ENCODE measurements around the gene AURKA.
"Not testable (repeated sequence)": the region's sequence is repeated elsewhere in the genome, so short reads cannot be mapped to it uniquely, and the experiment has no call there.

The AURKA gene

DNA sequence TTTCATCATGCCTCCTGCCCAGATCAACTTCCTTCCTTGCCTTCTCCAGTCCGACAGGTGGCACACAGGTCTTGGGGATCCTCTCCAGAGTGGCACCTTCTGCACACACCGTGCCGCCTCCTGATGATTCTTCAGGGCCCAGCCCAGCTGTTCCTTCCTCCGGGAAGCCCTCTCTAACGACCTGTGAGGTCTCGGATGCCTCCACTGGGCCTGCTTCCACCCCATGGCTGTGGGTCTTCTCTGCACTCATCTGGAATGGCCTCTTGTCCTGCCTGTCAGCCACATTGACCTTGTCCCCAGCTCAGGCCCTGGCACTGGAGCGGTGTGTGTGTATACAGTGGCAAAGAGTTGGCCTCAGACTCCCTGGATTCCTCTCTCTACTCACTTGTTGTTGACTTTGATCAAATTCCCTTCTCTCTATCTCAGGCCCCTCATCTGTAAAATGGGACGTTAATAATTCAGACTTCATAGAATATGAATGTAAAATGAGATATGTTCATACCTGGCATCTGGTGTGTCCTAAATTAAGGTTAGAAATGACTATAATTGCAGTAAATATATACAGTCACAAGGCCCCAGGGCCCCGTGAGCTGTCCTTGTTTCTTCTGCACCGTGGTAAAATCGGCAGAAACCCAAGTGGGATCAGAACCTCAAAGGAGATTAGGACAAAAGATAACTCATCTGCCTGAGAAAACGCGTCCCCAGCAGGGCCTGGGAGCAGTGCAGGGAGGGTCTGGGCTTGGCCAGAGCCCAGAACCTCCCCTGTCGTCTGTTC lies 31.7 kb downstream of the AURKA start:
- no peak for DNase-seq (ENCODE audit: extremely low read depth in 1 of 2, low read depth in 1 of 2)

DNA sequence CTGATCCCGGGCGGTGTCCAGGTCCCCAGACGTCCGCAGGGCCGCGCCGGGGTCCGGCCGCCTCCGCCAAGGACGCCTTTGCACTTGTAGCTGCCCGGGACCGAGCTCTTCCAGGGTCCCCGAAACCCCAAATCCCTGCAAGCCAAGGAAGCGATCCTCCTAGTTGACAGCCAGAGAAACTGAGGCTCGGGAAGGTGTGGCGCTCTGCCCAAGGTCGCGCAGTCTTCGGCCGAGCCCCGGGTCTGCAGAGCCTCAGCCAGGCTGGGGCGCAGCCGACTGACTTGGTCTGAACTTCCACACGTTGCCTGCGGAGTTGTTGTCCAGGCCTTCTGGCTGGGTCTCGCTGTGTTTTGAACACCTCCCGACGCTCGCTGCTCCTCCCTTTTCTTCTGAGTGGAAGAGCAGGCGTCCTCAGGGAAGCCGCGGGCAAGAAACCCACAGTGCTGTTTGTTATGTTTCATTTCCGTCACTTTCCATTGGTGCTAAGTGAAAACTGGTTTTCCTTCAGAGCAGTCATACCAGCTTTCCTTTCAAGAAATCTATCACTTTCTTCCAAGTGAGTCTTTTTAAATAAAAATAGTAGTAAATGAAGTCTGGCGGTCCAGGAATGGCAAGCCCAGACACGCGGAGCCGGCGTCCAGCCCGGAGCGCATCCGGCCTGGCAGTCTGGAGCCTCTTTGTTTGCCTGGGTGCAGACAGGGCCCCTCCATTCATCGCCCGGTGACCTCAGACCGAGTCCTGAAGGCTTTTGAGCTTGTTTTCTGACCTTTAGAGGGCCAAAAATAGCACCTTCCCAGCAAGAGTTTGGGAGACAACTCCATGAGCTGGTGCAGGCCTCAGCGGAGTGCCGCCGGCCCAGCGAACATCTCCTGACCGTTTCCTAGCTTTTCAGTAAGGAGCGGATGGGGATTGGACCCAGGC lies 32.5 kb downstream of the AURKA start:
- no peak for DNase-seq (ENCODE audit: extremely low read depth in 1 of 2, low read depth in 1 of 2)

DNA sequence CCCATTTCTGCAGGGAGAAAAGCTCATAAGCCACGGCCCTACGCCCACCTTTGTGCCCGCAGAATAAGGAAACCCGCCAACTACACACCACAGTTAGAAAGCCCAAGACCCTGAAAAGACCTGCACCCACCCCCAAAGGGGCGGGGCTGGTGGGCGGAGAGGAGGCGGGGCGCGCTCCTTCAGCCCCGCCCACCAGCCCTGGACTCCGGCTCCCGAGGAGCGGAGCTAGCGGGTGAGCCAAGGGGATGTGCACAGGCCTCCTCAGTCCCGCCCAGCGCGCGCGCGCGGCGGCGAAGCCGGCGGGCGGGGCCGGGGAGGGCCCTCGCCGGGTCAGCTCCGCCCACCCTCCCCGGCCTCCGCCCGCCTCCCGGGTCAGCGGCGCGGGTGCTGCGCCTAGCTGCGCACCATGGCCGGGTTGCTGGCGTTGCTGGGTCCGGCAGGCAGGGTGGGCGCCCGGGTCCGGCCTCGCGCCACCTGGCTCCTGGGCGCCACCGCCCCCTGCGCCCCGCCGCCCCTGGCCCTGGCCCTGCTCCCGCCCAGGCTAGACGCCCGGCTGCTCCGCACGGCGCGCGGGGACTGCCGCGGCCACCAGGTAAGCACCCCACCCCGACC lies 33.3 kb downstream of the AURKA start, which contains the start of gene FAM210B:
Gene FAM210B (plus strand): TSS at position 375 of the 612 bp plus-strand sequence. CDS start 32 bp downstream, at position 407.
- DNase-seq (ENCODE audit: extremely low read depth in 1 of 2, low read depth in 1 of 2): peak; percentile 68 to 72

DNA sequence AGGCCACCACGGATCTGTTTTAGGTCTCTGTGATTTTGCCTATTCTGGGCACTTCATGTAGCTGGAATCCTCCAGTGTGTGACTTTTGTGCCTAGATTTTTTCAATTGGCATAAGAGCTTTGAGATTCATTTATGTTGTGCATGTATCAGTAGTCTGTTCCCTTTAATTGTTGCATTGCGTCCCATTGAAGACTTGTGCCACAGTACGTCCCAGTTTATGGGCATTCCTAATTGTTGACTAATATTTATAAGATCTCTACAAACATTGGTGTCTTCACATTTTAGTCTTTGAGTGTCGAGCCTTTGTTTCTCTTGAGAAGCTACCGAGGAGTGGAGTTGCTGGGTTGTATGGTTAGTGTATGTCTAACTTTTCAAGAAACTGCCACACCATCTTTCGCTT lies 33.9 kb downstream of the AURKA start:
- DNase-seq (ENCODE audit: extremely low read depth in 1 of 2, low read depth in 1 of 2): no peak

DNA sequence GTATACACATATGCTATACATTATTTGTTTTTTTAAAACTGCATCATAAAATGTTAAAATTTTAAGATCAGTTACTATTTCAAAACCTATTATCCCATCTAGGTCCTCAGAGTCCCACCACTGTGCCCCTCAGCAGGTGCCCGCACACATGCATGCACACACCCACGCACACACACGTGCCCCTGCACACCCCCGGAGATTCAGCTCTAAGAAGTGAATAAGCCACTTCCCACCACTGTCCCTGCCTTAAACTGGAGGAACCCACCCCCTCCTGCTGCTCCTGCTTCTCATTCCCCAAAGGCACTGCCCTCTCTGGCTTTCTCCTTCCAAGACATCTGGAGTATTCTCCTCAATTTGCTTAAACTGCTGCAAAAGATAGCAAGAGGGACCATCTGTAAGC lies 38.7 kb downstream of the AURKA start:
- no peak for DNase-seq (ENCODE audit: extremely low read depth in 1 of 2, low read depth in 1 of 2)

DNA sequence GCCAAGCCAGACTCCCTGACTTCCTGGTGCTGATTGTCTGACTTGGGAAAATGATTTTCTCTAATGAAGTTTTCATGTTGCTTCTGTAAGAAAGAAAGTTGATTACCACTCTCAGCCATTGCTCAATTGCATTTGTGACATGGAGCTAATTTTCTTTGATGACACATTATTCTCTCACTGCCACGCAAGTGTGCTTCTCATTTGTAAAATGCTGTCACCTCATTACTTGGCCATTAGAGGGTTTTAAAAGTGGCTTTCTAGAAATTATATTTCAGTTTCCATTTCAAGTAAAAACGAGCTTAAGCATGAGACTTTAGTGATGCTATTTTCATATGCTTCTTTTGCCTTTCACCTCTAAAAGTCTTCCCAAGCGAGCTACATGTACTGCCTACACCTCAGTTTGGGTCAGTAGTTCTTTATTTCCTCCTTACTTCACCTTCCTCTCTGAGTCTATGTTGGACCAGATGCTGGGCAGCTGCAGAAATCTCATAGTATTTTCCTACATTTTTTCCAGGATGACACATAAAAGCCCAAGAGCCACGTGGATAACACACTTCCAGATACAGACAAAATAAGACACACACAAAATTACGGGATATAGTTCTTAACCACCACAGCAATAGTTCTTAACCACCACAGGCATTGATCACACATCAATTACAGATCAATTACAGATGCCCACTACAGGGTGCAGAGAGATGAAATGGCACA lies 39.5 kb downstream of the AURKA start:
- DNase-seq (ENCODE audit: extremely low read depth in 1 of 2, low read depth in 1 of 2): no peak

DNA sequence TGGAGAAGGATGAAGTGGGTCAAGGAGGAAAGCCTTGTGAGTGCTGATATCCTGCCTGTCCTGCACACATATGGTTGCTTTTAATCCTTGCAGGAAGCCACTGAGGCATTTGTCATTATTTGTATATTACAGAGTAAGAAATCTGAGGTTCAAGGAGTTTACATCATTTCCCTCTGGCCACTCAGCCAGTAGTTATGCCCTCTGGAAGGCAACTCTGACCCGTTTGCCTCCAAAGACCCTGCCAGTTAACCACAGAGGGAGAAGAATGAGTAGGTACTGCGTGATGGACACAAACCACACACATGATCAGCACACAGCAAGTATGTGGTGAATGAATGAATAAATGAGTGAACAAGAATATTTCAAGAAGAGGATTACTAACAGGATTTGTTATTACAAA lies 41.2 kb downstream of the AURKA start:
- DNase-seq (ENCODE audit: extremely low read depth in 1 of 2, low read depth in 1 of 2): no peak

DNA sequence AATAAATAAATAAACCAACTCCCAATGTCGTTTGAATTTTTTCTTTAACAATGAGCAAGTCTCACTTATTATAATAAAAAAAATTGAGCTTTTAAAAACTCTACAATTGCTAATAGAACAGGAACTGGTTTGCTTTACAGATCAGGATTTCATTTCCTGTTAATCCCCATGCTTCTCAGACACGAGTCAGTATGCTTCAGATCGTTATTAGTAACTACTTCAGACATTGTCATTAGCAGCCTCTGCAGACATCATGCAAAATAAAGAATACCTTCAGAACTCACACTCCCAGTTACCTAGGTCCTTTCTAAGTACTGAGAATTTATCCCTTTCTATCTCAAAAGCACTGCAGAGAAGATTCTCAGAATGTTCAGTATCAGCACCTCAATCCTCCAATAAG lies 43.3 kb downstream of the AURKA start:
- no peak for DNase-seq (ENCODE audit: extremely low read depth in 1 of 2, low read depth in 1 of 2)

DNA sequence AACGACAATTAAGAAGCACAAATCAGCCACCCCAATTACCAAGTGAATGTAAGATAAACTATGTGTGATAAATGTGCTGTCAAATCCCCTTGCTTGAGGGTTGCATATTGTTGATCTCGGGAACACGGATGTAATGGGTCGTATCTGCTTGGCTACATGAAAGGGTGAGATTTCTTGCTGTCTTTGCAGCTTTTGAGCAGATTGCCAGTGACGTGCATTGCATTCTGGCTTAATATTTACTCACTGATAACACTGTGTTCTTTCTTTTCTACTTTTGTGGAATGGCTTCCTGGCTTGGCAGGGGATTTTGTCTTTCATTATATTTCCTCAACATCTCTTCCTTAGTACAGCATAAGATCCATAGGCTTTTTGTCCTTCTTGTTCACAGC lies 43.7 kb downstream of the AURKA start:
- no peak for DNase-seq (ENCODE audit: extremely low read depth in 1 of 2, low read depth in 1 of 2)

DNA sequence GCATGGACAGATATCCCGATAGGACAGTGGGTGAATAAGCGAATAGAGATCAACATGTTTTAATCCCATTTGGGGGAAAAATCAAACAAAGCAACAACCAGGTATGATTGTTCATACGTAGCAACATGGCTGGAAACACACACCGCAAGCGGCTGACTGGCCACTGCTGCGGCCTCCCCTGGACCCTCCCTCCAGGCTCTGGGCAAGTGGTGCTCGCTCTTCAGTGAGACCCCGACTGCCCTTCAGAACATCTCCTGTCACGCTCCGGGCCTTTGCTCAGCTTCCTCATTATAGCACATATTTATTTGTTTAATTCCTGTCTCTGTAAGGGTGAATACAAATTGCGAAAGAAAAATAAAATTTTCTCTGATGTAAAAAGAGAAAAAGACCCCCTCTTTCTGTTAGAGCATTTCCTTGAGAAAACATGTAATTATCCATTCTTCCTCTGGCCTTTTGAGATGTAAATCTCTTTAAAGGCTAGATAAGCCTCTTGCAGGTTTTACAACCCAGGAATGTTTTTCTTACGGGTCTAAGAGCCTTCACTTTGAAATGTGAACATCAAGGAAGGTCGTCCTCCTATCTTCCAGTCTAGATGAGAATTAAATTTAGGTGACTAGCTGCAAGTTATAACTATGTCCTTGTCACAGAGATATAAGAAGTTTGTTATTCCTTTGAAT lies 44.2 kb downstream of the AURKA start:
- DNase-seq (ENCODE audit: extremely low read depth in 1 of 2, low read depth in 1 of 2): no peak

DNA sequence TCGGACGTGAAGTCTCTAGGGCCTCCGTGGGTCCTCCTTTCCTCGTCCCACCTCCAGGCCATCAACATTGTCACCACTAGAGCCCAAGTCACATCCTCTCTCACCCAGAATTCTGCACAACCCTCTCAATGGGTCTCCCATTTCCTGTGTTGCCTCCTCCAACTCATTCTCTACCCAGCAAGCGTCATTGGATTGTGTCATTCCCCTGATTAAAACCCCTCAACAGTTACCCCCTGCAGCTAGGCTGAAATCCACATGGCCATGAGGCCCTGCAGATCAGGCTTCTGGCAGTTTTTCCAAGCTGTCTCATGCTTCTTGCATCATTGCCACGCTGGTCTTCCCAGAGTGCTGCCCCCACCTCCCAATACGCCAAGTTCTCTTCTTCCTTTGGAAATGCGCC lies 46.1 kb downstream of the AURKA start:
- no peak for DNase-seq (ENCODE audit: extremely low read depth in 1 of 2, low read depth in 1 of 2)

DNA sequence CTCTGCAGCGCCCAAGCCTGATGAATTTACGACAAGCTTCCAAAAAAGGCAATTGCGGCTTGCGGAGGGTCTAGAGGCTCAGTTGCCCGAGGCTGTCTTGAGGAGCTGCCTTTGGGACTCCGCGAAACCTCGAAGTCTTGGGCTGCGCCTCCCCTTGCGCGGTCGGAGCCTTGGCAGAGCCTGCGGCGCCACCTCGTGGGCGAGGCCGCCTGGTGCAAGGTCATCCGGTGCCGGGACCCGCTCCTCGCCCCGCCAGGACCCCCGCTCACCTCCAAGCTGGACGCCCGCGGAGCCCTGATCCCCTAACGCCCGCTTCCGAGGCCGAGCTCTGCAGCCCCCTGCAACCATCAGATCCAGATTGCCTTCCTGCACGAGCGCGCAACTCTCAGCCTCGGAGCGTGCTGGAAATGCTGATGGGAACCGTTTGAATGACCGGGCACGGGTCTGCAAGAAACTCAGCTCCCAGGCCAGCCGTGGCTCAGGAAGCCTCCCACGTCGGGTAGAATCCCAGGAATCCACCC lies 48.1 kb downstream of the AURKA start:
- DNase-seq (ENCODE audit: extremely low read depth in 1 of 2, low read depth in 1 of 2): peak; percentile 5 to 11

DNA sequence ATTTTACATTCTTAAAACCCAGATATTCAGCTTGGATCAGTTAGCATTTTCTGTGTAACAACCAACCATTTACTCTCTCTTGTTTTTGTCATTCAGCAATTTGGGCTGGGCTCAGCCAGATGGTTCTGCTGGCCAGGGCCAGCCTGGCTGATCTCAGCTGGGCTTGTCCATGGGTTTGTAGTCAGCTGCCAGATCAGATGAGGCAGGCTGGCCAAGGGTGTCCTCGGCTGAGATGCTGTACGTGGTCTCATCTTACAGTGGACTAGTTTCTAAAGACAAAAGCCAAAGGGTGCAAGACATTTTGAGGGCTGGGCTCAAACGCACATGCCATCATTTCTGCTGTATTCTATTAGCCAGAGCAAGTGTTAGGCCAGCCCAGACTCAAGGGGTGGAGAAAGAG lies 49.2 kb downstream of the AURKA start:
- no peak for DNase-seq (ENCODE audit: extremely low read depth in 1 of 2, low read depth in 1 of 2)

DNA sequence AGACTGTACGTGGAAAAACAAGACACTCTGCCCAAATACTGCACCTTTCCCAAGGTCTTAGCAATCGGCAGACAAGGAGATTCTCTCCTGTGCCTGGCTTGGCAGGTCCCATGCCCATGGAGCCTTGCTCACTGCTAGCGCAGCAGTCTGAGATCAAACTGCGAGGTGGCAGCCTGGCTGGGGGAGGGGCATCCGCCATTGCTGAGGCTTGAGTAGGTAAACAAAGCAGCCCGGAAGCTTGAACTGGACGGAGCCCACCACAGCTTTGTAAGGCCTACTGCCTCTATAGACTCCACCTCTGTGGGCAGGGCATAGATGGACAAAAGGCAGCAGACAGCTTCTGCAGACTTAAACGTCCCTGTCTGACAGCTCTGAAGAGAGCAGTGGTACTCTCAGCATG lies 55.3 kb downstream of the AURKA start:
- DNase-seq (ENCODE audit: extremely low read depth in 1 of 2, low read depth in 1 of 2): not testable (repeated sequence)

DNA sequence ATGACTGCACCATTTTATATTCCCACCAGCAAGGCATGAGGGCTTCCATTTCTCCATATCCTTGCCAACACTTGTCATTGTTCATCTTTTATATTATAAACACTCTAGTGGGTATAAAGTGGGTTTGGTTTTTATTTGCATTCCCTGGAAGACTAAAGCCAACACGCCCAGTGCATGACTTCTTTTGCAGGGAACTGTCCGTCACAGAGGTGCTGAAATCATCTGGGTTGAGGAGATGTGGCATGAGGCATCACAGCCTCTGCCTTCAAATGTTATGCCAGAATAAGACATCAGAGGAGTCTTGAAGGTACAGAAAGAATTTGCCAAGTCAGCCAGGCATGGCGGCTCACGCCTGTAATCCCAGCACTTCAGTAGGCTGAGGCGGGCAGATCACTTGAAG lies 63.2 kb downstream of the AURKA start:
- DNase-seq (ENCODE audit: extremely low read depth in 1 of 2, low read depth in 1 of 2): no peak

DNA sequence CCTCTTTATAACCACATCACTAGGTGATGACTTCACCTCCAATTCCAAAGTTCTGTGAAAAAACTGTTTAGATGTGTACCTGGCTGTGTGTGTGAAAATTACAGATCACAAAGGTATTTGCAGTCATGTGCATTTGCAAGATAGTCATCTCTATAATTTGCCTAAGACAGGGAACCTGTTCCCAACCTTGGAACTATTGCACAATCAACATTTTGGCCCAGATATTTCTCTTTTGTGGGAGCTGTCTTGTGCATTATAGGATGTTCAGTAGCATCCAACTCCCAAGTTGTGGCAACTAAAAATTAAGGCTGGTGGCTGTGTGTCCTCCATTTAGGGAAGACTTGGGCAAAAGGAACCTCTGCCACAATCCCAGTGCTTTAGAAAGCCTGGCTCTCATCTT lies 67.2 kb downstream of the AURKA start:
- no peak for DNase-seq (ENCODE audit: extremely low read depth in 1 of 2, low read depth in 1 of 2)

DNA sequence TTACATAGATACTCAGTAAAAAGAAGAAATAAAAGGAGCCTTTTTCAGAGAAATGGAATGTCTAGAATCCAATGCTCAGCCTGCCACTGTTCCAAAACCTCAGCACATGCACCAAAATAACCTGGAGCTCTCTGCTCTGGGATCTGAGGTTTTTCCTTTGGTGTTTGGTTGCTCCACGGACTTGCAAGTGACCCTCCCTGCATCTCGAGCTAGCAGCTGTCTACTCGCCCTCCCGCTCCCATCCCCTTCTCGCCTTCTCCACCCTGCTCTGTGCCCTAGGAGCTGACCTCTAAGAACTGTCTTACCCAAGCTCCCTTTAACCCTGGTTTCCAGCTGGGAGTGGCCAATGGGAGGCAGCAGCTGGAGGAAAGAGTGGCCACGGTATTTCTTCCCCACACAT lies 68.4 kb downstream of the AURKA start:
- DNase-seq (ENCODE audit: extremely low read depth in 1 of 2, low read depth in 1 of 2): no peak

DNA sequence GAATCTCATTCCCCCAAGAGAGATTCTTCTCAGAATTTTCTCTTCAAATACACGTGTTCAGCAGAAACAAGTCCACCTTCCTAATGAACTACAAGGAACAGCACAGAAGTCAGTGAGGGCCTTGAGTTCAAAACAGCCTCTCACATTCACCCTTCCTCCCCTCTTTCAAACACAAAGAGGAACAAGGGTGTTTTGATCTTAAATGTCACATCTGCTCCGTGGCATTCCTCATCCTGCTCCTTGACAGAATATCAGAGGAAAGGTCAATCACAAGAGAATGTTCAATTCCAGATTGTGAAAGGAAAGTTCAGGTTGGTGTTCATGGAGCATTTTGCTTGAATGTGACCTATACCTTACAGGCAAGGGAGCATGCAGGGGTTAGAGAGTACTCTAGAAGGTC lies 68.8 kb downstream of the AURKA start:
- no peak for DNase-seq (ENCODE audit: extremely low read depth in 1 of 2, low read depth in 1 of 2)

DNA sequence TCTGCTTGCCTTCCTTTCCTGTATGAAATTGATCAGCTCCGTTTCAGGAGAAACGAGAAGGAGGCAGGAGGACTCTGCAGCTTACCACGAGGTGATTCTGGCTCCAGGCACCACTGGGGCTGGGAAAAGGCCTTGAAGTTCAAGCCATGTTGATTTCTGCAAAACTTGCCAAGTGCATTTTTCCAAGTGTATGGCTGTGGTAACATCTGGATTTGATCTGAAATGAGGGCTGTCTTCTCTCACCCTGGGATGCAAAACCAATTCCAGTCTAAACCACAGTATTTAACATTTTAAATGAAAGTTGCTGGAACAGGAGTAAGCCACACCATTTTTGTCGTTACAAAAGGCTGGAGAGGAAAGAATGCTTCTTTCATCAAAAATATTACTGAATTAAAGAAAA lies 69.3 kb downstream of the AURKA start:
- DNase-seq (ENCODE audit: extremely low read depth in 1 of 2, low read depth in 1 of 2): no peak
